Hindlimb muscle (tissue), 1 donor: Measurements from ENCODE around the gene ENDOU. TPM values are rescaled to one million over a fixed set of nuclear protein-coding genes. Genes with fewer than 3 reads are reported as not detected.
A peak's percentile ranks its signal among the peaks of the same experiment; 100 is the strongest.

Experiments used
- DNase-seq: peaks from one replicate; pipeline ENCODE4 v3.0.0-alpha.2; 2013
- polyA plus RNA-seq: library from polyadenylated mRNA; unstranded; fragments of 120-200 nt; gene quantifications from one replicate; pipeline ENCODE4 v1.2.1, GENCODE V29; 2013; ENCODE audit not compliant: insufficient read length

ENDOU gene, protein sequence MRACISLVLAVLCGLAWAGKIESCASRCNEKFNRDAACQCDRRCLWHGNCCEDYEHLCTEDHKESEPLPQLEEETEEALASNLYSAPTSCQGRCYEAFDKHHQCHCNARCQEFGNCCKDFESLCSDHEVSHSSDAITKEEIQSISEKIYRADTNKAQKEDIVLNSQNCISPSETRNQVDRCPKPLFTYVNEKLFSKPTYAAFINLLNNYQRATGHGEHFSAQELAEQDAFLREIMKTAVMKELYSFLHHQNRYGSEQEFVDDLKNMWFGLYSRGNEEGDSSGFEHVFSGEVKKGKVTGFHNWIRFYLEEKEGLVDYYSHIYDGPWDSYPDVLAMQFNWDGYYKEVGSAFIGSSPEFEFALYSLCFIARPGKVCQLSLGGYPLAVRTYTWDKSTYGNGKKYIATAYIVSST
- polyA plus RNA-seq: 0.35 TPM

DNA sequence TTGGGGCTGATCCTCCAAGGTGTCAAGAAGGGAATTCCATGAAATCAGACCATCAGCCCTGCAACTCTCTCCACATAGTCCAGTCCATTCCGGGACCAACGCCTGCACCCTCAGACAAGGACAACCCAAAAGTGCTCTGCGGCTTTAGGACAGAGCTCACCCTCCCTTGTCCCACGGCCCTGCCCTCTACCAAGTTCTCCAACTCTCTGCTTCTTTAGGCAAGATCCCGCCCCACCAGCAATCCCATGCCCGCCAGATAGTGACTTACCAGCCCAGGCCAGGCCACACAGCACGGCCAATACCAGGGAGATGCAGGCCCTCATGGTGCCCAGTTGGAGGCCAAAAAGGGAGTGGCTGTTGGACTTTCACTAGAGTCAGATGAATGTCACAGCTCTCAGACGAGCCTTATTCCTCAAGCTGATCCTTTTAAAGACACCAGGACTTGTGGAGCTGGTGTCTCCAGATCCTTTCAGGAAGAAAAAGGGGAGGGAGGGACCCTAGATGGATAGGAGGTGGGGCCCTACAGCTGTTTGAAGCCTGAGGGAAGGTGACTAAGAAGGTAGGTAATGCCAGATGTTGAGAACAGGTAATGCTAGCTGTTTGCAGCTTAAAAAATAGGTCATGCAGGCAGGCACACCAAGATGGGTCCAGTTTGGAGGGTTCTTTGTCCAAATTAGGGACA is at the start of gene ENDOU:
TSS of gene ENDOU (minus strand) at position 400 of the 682 bp plus-strand sequence. CDS start at position 323, 77 bp downstream.
- no peak for DNase-seq

DNA sequence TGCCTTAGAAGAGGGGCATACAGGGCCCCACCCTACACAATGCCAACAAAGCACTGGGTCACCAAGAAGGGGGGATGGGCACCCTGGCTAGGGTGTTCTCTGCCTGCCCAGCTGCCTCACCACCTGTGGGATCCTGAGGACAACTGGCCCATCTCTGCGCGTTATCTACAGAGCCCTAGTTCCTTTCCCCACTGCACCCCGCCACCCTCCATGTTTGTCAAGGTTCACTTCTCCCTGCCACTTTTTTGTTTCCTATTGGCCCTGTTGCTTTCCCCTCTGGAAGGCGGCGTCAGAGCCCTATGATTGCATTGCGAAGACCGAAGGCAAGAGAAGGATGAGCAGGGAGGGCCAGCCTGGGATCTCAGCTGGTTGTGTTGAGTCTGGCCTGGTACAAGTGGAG is 49.4 kb upstream of the ENDOU start:
- no peak for DNase-seq

DNA sequence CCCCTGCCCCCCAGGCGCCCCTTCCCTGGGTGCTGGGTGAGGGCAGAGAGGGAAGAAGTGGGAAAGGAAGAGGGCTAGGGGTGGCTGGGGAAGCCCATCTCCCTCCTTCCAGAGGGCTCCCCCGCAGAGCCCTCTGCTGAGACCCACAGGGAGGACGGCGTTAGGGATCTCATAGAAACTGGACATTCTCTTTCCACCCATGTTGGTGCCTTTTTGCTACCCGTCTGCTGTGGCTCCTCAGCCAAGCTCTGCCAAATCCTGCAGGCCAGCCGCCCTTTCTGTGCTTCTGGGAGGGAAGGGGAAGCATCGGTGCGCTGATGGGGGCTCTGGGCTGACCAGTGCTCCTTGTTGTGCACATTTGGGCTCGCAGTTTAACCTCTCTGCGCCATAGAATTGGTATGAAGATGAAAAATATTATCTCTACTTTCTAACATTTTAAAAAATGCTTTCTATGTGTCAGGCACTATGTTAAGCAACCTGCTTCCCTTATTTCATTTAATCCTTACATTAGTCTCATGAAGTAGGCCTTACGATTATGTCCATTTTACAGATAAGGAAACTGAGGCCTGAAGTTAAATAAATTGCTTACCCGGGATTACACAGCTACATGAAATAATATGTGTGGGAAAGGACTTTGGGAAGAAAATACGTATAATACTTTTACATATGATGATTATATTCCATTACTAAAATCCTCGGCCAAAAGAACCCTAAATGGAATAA is 48.7 kb upstream of the ENDOU start:
- no peak for DNase-seq

DNA sequence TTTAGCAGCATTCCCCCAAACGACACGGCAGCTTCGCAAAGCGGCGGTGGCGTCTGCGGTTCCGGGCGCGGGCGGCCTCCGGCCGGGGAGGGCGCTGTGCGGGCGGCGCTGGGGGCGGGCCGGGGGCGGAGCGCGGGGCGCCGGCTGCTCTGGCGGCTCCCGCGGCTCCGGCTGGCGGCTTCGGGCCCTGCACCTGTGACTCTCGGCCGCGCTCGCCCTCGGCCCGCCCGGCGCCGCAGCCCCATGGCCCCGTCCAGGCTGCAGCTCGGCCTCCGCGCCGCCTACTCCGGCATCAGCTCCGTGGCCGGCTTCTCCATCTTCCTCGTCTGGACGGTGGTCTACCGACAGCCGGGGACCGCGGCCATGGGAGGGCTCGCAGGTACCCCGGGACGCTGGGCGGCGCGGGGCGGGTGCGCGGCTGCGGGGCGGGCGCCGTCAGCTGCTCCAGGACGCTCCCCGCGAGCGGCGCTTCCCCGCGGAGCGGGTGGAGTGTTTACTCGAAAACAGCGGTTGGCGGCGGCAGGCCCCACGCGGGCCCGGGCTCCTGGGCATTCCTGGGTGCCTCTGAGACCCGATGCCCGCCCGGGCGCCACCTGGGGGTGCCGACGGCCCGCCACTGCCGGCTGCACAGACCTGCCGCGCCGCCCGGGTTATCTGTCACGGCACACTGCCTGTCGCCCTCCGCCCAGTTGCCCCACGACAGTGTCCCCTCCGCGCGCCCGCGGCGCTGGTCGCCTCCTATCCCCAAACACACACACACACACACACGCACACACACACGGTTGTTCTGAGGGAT is 48.0 kb upstream of the ENDOU start, which contains the start of gene SLC48A1:
TSS of gene SLC48A1 (plus strand) at position 177 of the 796 bp plus-strand sequence. CDS start at position 244, 67 bp downstream.
- DNase-seq: peak; percentile 77

DNA sequence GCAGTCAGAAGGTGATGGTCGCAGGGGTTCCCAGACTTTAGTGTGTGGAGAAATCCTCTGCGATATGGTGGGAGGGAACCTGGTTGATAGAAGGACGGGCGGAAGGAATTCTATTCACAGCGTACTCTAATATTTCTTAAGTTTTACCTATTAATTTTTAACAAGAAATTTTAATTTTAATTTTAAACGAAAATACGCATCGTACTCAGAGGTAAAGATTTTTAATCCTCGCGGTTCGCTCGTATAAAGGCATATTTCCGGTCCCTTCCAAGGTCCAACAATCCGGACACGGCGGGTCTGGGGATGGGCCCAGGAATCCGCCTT is 47.4 kb upstream of the ENDOU start:
- DNase-seq: no peak

DNA sequence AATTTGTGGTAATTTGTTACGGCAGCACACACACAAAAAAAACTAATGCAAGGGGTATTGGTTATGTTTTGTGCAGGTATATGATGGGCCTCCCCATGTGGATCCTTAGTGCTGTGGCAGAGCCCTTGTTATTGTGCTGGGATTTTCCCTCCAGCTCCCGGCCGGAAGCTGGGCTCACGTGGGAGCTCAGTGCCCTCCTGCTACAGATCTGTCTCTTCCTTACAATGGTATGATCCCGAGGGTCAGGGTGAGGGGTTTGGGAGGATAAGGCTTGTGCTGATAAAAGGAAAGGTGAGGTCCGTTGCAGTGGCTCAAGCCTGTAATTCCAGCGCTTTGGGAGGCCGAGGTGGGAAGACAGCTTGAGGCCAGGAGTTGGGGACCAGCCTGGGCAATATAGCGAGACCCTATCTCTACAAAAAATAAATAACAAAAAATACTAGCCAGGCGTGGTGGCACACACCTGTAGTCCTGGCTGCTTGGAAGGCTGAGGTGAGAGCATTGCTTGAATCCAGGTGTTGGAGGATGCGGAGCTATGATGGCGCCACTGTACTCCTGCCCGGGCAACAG is 46.9 kb upstream of the ENDOU start:
- no peak for DNase-seq

DNA sequence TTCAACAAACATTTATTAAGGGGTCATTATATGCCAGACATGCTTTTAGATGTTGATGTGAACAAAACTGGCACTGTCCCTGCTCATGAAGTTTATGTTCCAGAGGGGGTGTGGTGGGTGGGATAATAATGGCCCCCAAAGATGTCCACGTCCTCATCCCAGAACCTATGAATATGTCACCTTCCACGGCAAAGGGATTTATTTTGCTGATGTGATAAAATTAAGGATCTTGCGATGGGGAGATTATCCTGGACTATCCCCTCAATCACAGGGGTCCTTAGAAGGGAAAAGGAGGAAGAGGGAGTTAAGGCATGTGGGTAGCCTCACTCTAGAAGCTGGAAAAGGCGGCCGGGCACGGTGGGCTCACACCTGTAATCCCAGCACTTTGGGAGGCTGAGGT is 46.0 kb upstream of the ENDOU start:
- DNase-seq: no peak

DNA sequence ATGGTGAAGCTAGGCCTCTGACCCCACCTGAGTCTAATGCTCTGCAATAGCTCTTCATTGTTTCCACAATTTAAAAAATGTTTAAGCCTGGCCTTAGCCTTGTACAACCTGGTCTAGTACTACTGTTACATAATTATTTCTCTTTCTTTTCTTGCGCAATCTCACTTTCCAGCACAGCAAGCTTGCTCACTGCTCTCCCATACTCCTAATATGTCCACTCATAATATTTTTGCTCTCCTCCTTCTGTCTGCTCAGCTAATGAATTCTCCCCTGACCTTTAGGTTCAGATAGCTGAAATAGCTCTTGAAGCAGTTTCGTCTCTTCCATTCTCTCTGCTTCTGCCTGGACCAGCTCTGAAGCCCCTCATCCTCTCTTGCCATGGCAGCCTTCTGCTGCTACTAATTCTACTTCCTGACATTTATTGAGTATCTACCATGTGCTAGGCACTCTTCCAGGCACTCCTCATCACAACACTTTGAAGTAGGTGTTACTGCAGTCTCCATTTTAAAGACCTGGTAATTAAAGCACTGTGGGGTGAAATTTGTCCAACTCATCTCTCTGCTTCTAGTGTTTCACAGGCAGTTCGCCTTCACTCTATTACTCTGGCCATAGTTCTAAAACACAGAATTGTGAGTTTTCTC is 44.9 kb upstream of the ENDOU start:
- DNase-seq: no peak

DNA sequence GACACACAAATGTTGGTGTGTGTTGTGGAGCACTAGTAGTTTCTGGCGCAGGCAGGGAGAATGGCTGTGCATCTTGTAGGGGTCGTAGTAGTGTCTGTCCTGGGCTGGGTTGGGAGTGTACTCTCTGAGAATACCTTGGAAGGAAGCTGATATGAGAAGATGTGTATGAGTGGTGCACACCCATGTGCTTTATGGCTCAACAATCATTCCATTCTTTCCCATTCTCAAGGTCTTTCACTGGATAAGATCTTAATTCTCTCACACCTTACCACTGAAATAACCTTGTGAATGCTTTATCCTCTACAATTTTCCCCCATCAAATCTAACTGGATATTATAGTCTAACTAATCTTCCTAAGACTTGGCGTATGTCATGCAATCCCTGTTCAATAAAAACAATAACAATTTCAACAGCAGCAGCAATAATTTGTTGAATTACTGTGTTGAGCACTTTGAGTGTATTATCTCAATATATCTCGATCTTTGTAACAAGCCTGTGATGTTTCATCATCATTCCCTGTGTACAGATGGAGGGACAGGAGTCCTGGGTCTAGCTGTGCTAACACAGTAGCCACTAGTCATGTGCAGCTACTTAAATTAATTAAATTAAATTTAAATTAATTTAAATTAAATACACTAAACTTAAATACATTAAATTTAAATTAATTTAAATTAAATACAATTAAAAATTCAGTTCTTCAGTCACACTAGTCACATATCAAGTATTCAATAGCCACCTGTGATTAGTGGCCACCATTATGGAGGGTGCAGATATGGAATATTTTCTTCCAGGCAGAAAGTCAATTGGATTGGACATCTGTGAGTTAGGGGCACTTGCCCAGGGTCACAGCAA is 44.2 kb upstream of the ENDOU start:
- DNase-seq: no peak

DNA sequence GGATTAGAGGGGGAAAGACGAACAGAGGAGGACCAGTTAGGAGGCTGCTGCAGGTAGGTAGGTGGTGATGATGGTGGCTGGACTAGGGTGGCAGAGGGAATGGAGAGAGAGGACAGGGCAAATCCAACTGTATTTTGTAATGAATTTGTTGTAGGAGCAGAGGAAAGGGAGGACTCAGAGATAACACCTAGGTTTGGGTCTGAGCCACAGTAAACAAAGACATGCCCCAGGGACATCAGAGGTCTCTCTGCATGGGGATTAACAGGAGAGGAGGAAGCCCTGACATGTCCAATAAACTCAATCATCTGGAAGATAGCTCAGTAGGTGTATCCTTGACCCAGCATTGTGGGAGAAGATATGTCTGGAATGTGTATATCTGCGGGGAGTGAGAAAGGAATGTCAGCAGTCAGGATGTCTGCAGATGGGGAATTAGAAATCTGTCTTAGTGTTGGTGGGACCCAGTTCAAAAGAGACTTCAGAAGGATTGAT is 43.1 kb upstream of the ENDOU start:
- no peak for DNase-seq

DNA sequence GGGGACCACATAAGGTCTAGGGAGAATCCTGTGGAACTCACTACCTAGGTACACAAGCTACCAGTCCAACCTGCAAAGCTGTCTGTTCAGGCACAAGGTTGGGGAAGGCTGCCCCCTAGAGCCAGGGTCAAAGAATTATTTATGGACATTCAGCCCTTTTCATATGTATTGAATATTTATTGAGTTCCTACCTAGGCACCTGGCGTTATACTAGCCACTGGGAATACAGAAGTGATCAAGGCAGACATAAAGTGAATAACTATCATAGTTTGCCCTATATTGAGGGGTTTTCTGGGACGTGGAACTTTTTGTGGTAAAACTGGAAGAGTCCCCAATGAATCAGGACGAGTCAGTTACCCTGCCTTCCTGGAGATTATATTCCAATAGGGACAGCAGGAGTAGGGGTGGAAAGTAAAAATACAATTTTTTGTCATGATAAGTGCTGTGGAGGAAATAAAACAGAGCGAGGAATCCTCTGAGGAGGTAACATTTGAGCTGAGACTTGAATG is 42.0 kb upstream of the ENDOU start:
- DNase-seq: no peak

DNA sequence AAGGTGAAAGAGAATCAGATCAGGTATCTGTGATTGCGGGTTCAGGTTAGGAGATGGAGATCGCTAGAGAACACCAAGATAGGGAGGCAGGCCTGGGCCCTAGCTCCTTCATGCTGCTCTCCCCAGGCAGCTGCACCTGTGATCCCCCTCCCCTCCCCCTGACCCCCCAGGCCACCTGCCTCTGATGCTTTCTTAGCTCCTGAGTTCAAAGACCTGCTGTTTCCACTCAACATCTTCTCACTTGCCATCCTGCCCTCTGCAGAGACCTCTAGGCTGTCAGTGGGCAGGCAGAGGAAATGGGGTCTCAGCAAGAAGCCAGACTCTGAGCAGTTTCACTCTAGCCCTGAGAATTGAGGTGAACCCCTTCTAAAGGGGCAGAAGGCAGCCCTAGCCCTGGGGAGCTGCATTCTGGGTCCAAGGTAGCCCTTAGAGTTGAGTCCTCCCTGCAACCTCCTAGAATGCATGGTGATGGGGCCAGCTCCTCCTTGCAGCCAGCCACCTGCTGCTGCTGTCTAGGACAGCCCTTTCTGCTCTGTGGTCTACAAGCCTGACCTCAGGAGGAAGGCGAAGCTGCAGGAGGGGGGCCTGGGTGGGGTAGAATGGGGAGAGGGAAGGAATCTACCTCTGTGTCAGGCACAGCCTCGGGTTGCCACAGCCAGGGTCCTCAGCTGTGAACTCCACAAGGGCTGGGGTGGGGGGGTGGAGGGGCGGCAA is 41.4 kb upstream of the ENDOU start:
- no peak for DNase-seq

DNA sequence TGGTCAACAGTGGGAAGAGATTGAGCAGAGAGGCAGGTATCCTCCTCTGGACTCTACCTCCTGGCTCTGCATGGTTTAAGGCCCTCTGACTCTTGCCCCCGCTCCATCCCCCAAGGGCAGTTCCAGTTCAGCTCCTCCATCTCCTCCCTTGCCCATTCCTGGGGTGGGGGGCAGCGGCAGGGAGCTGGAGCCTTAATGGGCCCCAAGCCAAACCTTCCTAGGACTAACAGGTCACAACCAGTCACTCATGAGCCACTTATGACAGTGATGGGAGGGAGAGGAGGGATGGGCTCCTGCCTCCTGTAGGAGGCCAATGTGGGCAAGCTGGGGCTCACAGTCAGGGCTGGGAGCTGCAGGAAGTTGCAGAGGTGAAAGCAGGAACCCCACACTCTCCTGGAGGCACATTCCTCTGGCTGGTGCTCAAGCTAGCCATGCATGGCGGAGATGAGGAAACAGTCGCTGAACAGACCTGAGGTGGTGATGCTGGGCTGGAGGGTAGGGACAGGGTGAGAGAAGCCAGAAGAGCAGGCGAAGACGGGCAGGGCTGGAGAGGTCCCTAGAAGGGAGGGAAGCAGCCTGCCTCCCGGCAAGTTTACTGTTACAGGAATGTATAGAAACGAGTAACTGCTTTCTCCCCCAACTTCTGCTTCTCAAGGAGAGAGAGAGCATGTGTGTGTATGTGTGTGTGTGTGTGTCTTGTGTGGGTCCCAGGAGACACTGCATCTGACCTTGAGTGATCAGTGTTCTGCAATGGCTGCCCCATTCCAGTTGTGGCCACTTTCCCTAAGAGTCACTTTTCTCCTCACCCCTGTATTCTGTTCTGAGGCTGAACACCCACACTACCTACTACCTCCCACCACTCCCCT is 38.4 kb upstream of the ENDOU start:
- DNase-seq: no peak

DNA sequence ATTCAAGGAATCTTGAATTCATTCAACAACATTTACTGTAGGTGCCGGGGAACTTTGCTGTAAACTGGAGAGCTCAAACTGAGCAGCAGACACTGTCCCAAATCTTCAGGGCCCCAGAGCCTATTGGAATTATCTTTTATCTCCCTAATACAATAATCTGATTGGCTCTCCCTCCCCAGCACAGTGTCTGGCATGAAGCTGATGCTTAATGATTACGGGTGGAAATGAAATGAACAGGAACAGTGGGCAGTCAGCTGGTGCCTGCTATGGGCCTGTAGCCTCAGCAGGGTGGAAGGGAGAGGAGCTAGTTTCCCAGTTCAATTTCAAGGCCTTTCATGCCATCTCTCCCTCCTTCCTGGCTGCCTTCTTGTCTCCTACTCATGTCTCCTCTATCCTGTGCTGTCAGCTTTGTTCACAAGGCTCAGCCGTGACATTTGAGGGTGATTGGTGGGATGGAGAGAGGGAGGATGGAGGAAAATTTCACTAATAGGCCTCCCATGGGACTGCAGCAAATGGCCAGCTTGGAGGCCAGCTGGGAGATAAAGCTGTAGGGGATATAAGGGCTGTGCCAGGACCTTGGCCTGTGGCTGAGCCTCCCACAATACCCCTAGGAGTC is 37.7 kb upstream of the ENDOU start:
- no peak for DNase-seq

DNA sequence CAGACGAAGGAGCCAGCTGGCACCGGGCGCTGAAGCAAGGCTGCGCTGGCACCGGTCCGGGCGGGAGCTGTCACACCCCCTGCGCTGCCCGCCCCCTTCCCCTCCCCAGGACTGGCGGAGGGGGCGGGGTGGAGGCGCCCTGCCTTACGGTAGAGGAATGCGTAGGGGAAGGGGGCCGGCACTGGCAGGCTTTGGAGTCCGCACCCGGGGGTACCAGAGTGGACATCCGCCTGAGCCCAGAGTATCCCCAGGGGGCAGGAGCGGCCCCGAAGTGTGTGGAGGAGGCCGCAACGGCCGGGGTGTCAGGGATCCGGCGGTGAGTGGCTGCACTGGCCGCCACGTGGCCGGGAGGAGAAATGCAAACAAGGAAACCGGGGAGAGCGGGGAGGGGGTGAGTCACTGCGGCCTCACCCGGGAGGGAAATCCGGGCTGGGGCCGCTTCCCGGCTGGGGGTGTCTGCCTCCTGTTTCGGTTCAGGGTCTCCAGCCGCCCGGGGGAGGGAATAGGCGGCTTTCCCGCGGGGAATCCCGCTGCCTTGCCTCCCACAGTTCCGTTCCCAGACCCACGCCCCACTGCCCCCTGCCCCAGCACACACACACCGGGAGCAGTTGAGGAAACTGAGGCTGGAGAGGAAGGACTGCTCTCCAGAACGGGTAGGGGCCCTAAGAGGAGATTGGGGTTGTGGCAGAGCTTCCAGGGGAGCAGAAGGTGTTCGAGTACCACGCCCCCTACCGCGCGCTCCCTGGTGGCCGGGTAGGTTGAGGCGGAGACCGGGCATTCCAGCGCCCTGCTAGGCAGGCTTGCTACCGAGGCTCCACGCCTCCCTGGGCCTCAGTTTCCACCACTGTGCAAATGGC is 33.8 kb upstream of the ENDOU start, which contains the start of gene RAPGEF3:
TSS of gene RAPGEF3 (minus strand) at position 47 of the 857 bp plus-strand sequence. CDS start 324 bp downstream, outside the sequence.
- DNase-seq: peak; percentile 82

DNA sequence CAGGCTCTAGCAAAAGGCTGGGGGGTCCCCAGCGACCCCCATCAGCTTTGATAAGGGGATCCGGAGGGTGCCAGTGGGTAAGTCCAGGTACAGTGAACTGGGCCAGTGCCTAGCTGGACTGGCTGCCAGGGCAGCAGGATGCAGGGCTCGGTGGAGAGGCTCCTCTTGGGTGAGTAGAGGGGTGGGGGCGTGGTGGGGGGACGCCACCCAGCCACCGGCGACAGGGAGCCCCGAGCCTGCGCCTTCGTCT is 33.2 kb upstream of the ENDOU start:
- DNase-seq: no peak
